Inferior parietal cortex (tissue), 1 donor: ENCODE results near the gene DEDD2.
A peak's percentile ranks its signal among the peaks of the same experiment; 100 is the strongest.

ENCODE experiments used
- DNase-seq: peaks from one replicate; pipeline ENCODE4 v3.0.0-alpha.2; 2016; ENCODE audit errors: extremely low spot score

DEDD2 gene

DNA sequence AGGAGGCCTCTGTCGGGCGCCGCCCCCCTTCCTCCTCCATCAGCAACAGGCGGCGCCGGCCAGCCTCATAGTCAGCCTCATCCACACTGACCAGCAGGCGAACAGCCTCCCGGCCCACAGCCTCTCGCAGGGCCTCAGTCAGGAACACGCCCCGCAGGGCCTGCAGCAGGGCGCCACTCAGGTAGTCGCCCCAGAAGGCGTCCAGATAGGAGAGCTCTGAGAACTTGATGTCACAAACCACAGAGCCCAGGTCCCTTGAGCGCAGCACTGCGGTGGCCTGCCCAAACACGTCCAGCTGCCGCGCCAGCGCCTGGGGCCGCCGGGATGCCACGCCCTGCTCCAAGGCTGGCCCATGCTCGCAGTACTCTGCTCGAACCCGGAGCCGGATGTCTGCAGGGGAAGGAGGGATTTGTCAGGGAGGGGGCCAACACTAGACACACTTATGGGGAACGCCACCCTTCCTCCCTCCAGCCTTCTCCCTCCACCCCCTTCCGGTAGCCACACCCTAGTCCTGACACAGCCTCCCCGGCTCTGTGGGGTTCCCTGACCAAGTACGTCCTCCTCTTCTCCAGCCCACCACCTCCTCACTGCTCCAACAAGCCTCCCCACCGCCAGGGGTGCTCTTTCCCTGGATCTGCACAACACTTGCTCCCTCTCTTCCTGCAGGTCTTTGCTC, 17.9 kb downstream of the DEDD2 start:
- no peak for DNase-seq

DNA sequence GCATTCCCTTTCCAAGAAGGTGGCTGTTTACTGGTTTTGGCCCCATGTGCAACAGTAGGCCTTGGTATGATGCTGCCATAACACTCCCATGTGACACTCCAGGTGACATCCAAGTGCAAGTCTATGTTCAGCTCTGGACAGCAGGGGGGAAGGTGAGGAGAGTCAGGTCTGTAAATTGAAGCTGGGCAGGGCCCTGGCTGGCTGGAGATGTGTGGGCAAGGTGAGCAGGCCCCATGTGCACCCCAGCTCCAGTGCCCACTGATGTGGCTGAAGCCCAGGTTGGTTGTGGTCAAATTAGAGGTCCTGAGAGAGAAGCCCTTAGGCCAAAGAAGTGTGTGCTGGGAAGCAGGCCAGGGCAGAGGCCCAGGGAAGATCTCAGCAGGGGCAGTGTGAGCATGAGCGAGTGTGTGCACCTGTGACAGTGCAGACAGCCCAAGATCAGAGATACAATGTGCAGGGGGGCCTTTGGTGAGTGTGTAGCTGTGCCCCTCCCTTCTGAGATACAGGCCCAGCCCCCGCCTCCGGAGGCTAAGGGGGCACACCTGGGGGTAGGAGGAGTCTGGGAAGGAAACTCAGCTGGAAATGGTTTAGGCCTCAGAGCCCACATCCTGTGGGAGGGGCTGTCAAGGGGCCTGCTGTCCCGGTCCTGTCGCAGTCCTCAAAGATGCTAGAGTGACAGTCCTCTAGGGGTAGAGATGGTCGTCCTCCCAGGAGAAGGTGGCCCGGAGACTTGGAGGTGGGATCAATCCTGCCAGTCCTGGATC, 18.6 kb downstream of the DEDD2 start:
- DNase-seq = no peak

DNA sequence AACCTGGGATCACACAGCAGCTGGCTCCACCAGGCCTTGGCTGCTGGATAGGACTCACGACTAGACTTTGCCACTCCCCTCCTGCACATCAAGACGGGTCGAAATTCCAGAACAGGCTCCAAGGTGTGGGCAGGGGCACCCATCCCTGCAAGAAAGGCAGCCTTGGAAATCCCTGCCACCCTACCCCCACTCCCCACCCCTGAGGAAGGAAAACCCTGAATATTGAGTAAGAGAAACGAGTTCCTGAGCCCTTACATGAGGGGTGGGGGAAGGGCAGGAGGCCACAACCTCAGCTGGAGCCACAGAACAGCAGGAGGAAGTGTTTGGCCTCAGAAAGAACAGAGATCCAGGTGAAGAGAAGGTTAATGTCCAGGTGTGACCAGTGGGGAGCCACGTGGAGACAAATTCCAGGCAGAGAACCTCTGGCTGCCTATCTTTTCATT, 20.1 kb downstream of the DEDD2 start:
- DNase-seq = no peak

DNA sequence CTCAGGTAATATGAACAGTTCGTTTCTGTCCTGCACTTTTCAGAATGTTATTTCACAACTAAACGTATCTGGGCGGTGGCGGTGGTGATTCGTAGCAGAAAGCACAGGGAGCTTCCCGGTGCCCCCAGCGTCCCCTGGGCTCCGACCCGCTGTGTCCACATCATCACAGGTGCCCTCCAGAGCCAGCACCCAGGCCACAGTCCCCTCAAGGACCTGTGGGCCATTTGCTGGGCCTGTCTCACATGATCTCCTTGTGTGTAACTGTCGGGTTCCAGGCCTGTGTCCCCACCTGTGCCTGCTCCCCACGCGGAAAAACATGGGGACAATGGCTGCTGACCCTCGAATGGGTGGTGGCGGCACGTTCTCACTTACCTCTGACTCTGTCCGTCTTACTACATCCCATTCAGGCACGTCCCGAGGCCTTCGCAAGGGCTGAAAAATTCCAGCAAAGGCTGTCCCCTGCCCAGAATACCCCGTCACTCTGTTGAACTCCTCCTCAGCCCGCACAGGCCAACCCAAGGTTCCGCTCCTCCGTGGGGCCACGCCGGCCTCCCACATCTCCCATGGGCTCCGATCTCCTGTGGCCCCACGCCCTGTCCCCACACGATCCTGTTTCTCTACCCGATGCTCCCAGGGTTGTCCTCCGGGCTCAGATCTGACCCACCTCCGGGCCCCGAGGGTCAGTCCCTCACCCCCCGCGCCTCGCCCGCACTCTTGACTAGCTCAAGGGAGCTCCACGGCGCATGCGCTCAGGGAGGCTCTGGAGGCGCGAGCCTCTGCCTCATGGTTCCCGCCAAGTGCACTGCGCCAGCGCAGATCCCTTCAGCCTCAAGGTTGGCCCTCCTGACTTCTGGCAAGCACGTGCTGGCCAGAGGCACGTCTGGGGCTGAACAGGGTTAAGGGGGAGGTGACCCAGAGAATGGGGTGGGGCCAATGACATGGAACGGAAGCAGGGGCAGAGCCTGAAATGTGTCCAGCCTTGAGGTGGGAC, 21.2 kb downstream of the DEDD2 start:
- no peak for DNase-seq

DNA sequence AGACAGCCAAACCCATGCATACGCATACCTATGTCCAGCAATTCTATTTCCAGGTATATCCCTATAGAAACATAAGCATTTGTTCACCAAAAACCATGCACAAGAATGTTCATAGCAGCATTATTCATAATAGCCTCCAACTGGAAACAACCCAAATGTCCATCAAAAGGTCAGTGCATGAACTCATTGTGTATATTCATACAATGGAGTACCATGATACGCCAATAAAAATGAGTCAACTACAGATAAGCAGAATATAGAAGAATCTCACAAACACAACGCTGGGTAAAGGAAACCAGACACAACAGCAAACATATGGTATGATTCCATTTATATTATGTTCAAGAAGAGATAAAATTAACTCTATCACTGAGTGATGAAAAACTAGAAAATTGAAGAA, 23.8 kb downstream of the DEDD2 start:
- no peak for DNase-seq

DNA sequence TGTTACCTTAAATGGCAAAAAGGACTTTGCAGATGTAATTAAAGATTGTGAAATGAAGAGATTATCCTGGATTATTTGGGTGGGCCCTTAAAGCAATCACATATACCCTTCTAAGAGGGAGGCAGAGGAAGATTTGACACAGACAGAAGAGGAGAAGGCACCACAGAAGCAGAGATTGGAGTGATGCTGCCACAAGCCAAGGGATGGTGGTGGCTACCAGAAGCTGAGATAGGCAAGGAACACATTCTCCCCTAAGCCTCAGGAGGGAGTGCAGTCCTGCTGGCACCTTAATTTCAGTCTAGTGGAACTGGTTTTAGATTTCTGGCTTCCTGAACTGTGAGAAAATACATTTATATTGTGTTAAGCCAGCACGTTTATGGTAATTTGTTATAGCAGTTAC, 24.2 kb downstream of the DEDD2 start:
- no peak for DNase-seq

DNA sequence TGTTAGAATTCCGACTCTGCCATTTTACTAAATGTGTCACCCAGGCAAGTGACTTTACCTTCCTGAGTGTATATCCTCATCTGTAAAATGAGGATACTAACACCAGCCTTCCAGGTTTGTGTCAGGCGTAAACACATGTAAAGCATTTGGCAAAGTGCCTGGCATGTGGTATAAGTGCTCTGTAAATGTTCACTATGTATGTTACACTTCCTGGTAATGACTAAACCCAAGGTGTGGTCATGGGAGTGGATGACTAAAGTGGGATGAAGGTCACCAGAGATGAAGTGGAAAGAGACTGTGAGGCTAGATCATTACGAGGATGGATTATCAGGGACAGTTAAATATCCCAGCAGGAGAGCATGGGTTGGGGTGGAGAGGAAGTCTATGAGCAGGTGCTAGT, 25.6 kb downstream of the DEDD2 start:
- no peak for DNase-seq

DNA sequence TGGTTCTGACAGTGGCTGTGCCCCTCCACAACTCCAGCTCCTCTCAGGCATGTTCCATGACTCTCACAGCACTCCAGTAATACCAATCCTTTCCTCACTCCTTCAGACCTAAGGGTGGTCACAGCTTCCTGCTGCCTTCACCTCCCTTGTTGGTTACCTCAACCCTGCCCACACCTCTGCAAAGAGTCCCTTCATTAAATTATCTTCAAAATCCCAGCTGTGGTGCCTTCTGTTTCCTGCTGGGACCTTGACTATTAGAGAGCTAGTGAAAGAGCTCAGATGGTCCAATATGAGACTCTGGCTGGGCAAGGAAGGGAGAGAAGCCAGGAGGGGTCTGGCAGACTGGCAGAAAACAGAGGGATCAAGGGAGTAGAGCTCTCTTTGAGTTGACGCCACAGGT, 26.1 kb downstream of the DEDD2 start:
- no peak for DNase-seq

DNA sequence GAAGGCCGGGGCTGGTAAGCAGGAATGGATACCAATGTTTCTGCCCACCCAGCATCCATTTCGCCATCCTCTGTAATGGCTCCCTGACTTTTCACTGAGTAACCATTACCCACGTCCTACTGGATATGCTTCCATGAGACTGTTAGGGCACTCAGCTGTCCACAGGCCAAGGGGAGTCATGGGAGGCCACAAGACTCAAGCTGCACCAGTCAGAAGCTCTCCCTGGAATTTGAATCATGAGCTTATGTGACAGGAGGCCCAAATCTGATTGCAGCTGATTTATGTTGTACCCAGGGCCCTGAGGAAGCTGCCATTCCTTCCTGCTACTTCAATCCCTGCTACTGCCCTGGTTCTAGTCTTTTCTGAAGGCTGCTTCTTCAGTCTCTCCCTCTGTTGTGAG, 28.3 kb downstream of the DEDD2 start:
- no peak for DNase-seq

DNA sequence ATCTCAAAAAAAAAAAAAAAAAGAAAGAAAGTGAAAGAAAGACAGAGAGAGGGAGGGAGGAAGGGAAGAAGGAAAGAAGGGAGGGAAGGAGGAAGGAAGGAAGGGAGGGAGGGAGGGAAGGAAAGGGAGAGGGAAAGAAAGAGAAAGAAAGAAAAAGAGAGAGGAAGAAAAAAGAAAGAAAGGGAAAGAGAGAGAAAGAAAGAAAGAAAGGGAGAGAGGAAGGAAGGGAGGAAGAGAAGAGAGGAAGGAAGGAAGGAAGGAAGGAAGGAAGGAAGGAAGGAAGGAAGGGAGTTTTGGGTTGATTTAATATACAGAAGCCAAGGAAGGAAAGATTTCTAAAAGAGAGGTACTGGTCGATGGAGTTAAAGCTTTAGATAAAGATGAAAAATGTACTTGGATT, 28.8 kb downstream of the DEDD2 start:
- no peak for DNase-seq

DNA sequence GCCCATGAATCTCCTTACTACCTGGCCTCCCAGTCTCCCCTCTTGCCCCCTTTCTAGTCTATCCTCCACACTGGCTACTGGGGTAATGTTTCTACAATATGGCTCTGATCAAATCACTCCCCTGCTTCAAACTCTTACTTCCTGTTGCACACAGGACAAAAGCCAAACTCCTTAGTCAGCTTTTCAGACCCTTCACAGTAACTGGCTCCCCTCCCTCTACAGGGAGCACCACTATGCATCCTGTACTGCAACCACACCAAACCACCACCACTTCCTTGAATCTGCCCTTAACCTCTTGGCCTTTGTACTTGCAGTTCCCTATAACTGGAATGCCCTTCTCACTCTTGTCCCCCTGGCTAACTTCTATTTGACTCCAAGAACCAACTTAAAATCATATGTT, 32.2 kb downstream of the DEDD2 start:
- DNase-seq = no peak

DNA sequence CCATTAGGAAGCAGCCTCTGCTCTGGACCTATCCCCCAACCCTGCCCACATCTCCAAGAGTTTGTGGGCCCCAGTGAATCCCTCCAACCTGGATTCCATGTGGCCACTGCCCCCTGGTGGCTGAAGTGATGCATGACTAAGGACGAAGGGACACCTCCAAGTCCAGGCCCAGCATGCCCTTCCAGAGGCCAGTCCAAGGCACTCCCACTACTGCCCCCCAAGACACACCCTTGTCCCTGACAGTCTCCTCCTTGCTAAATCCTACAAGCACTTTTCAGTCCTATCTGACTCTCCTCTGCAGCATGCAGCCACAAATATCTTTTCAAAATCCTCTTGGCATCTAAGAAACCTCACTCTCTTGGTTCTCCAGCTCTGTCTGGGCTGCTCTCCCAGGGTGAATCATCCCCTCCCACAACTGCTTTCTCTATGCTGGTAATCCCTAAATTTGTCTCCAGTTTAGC, 33.0 kb downstream of the DEDD2 start:
- peak; percentile 93 for DNase-seq

DNA sequence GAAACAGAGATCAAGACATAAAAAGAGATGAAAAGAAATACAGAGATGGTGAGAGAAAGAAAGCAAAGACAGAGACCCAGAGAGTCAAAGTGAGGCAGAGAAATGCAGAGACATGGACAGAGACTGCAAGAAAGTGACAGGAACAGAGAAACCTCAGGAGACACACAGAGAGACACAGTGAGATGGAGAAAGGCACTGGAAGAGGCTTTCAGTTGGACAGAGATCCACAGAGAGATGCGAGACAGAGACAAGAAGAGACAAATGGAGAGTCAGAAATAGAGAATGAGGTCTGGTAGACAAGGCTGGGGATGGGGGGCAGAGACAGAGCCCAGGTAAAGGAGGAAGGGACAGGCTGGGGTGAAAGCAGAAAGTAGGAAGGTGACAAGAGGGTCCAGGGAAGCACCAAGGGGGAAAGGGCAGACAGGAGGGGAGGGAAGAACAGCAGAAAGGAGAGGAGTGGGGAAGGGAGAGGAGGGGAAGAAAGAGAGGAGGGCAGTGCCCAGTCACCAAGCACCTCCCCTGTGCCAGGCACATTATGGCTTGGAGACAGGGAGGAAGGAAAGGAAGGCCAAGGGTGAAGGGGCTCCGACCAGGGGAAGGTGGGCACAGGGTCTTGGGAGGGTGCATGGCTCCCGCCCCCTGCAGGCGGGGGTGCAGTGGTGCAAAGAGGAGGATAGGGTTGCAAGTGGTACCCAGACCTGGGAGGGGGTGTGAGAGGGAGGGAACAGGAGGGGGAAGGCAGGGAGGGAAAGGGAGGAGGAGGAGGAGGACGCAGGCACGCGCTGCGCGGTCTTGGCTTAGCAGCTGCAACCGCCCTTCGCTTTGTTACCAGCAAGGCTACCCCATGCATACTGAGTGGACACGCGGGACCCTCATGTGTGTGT, 38.4 kb downstream of the DEDD2 start:
- no peak for DNase-seq

DNA sequence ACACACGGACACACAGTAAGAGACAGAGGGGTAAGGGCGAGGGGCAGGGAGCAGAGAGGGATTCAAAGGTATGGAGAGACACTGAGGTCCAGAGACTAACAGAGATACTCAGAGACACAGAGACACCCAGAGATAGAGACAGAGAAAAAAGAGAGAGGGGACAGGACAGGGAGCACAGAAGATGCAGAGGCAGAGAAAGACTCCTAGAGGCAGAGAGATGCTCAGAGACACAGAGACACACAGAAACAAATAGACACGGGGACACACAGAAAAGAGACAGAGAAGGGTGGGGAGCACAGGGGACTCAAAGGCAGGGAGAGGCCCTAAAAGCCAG, 39.8 kb downstream of the DEDD2 start:
- no peak for DNase-seq

DNA sequence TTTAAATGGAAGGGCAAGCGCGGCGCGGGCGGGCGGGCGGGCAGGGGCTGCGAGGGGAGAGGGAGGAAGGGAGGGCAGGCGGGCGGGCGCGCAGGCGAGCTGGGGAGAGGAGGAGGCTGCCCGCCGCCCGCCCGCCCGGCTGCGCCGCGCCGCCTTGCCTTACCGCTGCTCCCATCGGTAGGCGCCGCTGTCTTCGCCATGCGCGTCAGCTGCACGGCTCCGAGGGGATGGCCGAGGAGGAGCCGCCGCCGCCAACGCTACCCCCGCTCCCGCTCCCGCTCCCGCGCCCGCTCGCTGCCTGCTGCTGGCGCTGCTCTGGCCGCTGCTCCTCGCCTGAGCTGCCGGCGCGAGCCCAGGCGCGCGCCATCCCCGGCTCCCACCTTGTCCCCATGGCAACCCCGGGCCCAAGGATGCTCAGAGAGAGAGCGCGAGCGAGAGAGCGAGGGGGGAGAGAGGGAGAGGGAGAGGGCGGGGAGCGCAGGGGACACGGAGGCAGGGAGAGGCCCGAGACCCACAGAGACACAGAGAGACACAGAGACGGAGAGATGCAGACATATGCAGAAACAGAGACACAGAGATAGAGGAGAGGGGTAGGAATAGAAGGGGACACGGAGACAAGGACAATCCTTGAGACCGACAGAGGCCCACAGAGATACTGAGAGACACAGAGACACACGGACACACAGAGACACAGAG, 40.3 kb downstream of the DEDD2 start:
- DNase-seq = peak; percentile 66

DNA sequence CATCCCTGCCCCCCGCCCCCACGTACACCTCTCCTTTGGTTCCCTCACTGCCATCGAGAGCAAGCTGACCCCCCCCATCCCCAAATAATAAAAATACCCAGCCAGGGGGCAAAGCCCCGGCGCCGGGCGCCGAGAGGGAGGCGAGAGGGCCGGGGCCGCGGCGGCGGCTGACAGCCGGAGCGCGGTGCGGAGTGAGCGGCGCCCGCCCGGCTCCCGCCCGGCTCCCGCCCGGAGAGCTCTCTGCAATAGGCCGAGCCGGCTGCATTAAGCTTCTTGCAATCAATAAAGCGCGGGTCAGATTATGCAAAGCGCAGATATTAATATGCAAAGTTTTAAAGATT, 40.9 kb downstream of the DEDD2 start:
- peak; percentile 22 for DNase-seq

DNA sequence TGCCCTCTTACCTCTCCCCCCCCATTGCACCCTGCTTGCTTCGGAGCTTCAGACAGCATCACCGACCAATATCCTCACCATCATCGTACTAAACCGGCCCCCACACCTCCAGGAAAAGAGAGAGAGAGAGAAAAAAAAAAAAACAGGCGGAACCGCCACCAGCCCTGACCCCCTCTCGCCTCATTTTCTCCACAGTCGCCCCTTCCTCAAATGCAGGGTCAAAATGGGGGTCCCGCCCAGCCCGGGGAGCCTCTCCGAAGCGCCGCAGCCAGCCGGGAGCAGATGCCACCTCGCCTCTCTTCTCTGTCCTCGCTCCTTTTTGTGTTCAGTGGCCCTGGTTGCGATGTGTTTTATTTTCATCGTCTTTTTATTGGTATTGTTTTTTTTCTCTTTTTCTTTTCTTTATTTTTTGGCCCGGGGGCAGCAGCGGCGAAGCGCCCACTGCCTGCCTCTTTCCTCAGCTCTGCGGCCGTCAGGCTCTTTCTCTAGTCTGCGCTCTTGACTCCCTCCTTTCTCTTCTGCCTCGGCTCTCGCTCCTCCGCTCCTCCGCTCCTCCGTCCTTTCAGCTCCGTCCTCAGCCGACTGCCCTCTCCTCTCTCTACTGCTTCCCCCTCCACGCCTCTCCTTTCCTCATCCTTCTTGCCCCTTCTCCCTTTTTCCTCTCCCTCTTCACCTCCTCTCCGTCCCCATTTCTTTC, 41.4 kb downstream of the DEDD2 start:
- no peak for DNase-seq

DNA sequence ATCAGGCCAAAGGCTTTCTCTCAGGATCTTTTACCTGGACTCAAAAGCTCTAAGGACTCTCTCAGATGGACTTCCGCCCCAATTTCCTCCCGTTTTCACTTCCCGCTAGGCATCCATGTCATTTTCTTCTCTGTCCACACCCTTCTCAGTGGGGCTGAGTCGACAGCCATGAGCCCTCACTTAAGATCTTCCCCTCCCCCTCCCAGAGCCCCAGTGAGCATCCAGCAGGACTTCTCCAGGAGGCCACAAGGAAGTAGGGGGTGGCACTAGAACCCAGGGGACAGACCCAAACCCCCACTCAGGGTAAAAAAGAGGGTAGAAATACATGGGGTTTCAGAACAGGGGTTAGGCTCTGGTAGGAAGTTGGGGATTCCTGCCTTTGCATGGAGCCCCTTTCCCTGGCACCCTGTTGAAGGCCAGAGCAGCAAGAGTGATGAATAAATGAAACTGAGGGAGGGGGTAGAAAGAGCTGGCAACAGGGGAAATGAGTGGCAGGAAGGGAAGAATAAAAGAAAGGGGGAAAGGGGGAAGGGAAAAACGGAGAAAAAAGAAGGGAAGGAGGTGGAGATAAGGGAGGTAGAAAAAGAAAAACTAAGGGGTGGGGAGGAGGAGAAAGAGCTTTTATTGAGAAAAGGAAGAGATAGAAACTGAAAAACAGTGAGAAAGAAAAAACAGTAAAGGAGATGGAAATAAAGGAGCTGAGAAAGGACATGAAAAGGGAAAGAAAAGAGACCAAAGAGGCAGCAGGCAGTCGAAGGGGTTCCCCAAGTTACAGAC, 42.3 kb downstream of the DEDD2 start:
- DNase-seq = no peak

DNA sequence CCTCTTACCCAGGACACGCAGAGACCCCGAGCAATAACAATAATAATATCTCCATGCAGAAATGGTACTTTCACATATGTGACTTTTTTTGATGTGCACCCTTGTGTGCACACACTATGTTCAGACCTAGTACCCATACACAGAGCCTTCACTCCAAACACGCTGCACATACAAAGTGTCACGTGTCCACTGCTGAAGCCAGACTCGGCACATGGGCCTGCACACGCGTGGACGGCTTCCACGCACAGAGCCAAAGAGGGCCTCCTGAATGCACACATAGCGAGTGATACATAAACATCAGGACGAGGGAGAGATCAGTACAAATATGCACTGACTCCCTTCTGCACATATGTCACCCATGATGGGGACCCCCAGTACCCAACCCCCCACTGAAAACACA, 43.3 kb downstream of the DEDD2 start:
- no peak for DNase-seq
